A549 (cell line): Measurements from ENCODE around the gene TMEM167B.

Source experiments
- EP300 ChIP-seq, 2 experiments: fragments of >200 bp; sonication (Bioruptor Twin); formaldehyde crosslinking; IDR thresholded peaks; 2 replicates in 1 of 2; 3 replicates in 1 of 2; pipeline ENCODE4 v1.6.1; 2016 to 2017
- GATA3 ChIP-seq: IDR thresholded peaks from 2 replicates; pipeline ENCODE4 v1.6.1; 2012; ENCODE audit warnings: borderline replicate concordance
- NR3C1 ChIP-seq: fragments of >200 bp; sonication (Bioruptor Twin); formaldehyde crosslinking; IDR thresholded peaks from 3 replicates; pipeline ENCODE4 v1.6.1; 2017
- ZFP36 ChIP-seq: fragments of 450-650 bp; IDR thresholded peaks from 2 replicates; pipeline ENCODE4 v1.6.1; 2014; ENCODE audit warnings: borderline replicate concordance; ENCODE audit not compliant: partially characterized antibody
- ZSCAN20 ChIP-seq: fragments of 250-450 bp; sonication (Bioruptor Pico); IDR thresholded peaks from 2 replicates; pipeline ENCODE4 v1.8.0; 2022; ENCODE audit warnings: mild to moderate bottlenecking, moderate library complexity
- TF ChIP-seq, protein P1 (sequence below): fragments of >200 bp; sonication (Bioruptor Twin); formaldehyde crosslinking; IDR thresholded peaks from 3 replicates; pipeline ENCODE4 v1.5.1; 2016

DNA sequence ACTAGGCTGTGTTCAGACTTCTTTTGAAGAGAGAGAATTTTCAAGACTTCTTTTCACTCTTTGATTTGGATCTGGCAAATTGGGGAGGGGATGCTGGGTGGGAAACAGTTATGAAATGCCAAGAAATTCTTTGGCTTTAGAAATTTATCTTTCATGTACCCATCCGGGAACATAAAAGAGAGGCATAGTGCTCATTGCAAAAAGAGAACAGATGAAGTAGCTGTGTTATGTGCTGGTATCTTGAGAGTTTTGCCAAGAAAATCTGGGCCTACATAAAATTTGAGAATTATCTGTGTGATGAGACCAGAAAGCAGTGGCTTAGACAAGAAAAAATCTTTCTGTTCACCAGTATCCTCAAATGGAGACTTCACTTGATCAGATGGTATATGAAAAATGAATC, 4.3 kb downstream of the TMEM167B start:
- no peak for TF ChIP-seq NR3C1
- TF ChIP-seq, protein P1, sequence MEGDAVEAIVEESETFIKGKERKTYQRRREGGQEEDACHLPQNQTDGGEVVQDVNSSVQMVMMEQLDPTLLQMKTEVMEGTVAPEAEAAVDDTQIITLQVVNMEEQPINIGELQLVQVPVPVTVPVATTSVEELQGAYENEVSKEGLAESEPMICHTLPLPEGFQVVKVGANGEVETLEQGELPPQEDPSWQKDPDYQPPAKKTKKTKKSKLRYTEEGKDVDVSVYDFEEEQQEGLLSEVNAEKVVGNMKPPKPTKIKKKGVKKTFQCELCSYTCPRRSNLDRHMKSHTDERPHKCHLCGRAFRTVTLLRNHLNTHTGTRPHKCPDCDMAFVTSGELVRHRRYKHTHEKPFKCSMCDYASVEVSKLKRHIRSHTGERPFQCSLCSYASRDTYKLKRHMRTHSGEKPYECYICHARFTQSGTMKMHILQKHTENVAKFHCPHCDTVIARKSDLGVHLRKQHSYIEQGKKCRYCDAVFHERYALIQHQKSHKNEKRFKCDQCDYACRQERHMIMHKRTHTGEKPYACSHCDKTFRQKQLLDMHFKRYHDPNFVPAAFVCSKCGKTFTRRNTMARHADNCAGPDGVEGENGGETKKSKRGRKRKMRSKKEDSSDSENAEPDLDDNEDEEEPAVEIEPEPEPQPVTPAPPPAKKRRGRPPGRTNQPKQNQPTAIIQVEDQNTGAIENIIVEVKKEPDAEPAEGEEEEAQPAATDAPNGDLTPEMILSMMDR = no peak
- TF ChIP-seq EP300 (IDR thresholded peaks at IDR 0.05) = no peak
- no peak for TF ChIP-seq ZFP36
- TF ChIP-seq ZSCAN20 (CRISPR knock-in tag) = no peak
- TF ChIP-seq GATA3 = no peak
